Activated CD8-positive, alpha-beta memory T cell treated with anti-CD3 and anti-CD28 coated beads for 36 hours (primary cell): Measurements from ENCODE around the gene CORO2B. TPM values are rescaled to one million over a fixed set of nuclear protein-coding genes. Genes with fewer than 3 reads are reported as not detected.

Source experiments
- CTCF ChIA-PET: fragments of 350-600 bp; sonication (Branson Sonifier 250); formaldehyde crosslinking; loops from one replicate; lab custom pipeline; 2021; ENCODE audit warnings: antibody characterized with exemption; lab: Charles Lee
- POLR2A ChIA-PET: fragments of 350-600 bp; sonication (Branson Sonifier 250); formaldehyde crosslinking; loops from one replicate; lab custom pipeline; 2021; ENCODE audit warnings: antibody characterized with exemption; lab: Charles Lee
- total RNA-seq, 2 experiments: library from RNA; stranded (reverse); gene quantifications; one replicate each; pipeline ENCODE4 v1.2.3, GENCODE V29; 2021

Gene CORO2B
- total RNA-seq, 2 experiments from 2014 or later, result 0.08 TPM; not detected in 1

GRCh38 chr15:68552773-68553172, 26.0 kb upstream of the CORO2B start:
- POLR2A ChIA-PET, result no interaction called here
- CTCF ChIA-PET, result interaction anchor here (0.7 to 9.6 kb wide), 2 partner anchors 39 to 120 kb away, joined by 3 to 71 read pairs; no protein-coding TSS in a partner anchor

- POLR2A ChIA-PET, result no interaction called here
- CTCF ChIA-PET, result interaction anchor here (1.1 to 9.6 kb wide), 4 partner anchors 88 to 322 kb away, joined by 3 to 71 read pairs (median 10); no protein-coding TSS in a partner anchor
These were observed 25.3 kb upstream of the CORO2B start for GRCh38 chr15:68553314-68553993.

- POLR2A ChIA-PET, result no interaction called here
- CTCF ChIA-PET, result interaction anchor here (1.1 to 9.6 kb wide), 4 partner anchors 88 to 321 kb away, joined by 3 to 71 read pairs (median 10); no protein-coding TSS in a partner anchor
These were observed 24.6 kb upstream of the CORO2B start for GRCh38 chr15:68553994-68554720.

- ChIA-PET CTCF (interaction anchor here (1.1 to 9.6 kb wide), 4 partner anchors 87 to 320 kb away, joined by 3 to 71 read pairs (median 10); no protein-coding TSS in a partner anchor), POLR2A (no interaction called here)
These were observed 23.8 kb upstream of the CORO2B start for GRCh38 chr15:68554721-68555678.

GRCh38 chr15:68555679-68556037, 23.1 kb upstream of the CORO2B start:
- POLR2A ChIA-PET, result no interaction called here
- CTCF ChIA-PET, result interaction anchor here (2.2 to 9.6 kb wide), 2 partner anchors 118 to 320 kb away, joined by 14 to 71 read pairs; no protein-coding TSS in a partner anchor

GRCh38 chr15:68556139-68556990, 22.4 kb upstream of the CORO2B start:
- ChIA-PET CTCF (interaction anchor here (1.1 to 9.6 kb wide), 2 partner anchors 24 to 117 kb away, joined by 3 to 71 read pairs; no protein-coding TSS in a partner anchor), POLR2A (no interaction called here)

- ChIA-PET CTCF (interaction anchor here (0.8 to 9.6 kb wide), 3 partner anchors 21 to 116 kb away, joined by 3 to 71 read pairs (median 3); no protein-coding TSS in a partner anchor), POLR2A (interaction anchor here (0.5 kb wide), 1 partner anchor 116 kb away, joined by 4 read pairs; no protein-coding TSS in a partner anchor)
These were observed 21.1 kb upstream of the CORO2B start for GRCh38 chr15:68557469-68558317.

- CTCF ChIA-PET, result interaction anchor here (0.8 to 9.6 kb wide), 7 partner anchors 9 to 317 kb away, joined by 3 to 71 read pairs (median 3); no protein-coding TSS in a partner anchor
- POLR2A ChIA-PET, result no interaction called here
These were observed 20.2 kb upstream of the CORO2B start for GRCh38 chr15:68558318-68559305.

- POLR2A ChIA-PET, result interaction anchor here (0.7 kb wide), 1 partner anchor 614 kb away, joined by 3 read pairs; no protein-coding TSS in a partner anchor
- CTCF ChIA-PET, result interaction anchor here (0.6 to 9.6 kb wide), 10 partner anchors 8 to 316 kb away, joined by 3 to 71 read pairs (median 3); no protein-coding TSS in a partner anchor
These were observed 19.2 kb upstream of the CORO2B start for GRCh38 chr15:68559345-68560310.

- CTCF ChIA-PET, result interaction anchor here (0.9 to 9.6 kb wide), 5 partner anchors 13 to 315 kb away, joined by 3 to 71 read pairs (median 3); no protein-coding TSS in a partner anchor
- POLR2A ChIA-PET, result no interaction called here
These were observed 18.2 kb upstream of the CORO2B start for GRCh38 chr15:68560501-68561113.

GRCh38 chr15:68561171-68561900, 17.5 kb upstream of the CORO2B start:
- POLR2A ChIA-PET, result no interaction called here
- CTCF ChIA-PET, result interaction anchor here (0.9 kb wide), 1 partner anchor 314 kb away, joined by 3 read pairs; no protein-coding TSS in a partner anchor

- ChIA-PET POLR2A (no interaction called here), CTCF (no interaction called here)
These were observed 16.9 kb upstream of the CORO2B start for GRCh38 chr15:68561901-68562300.

- CTCF ChIA-PET, result no interaction called here
- POLR2A ChIA-PET, result interaction anchor here (0.7 kb wide), 1 partner anchor 220 kb away, joined by 4 read pairs; no protein-coding TSS in a partner anchor
These were observed 14.6 kb upstream of the CORO2B start for GRCh38 chr15:68564173-68564572.
